GM12892 (cell line): Measurements from ENCODE around the gene CLDN2.

ENCODE experiments used
- POLR2A ChIP-seq: IDR thresholded peaks from 2 replicates; pipeline ENCODE4 v1.6.1; 2011; ENCODE audit warnings: low read depth, low read length, control low read depth
- POLR2AphosphoS5 ChIP-seq: IDR thresholded peaks from 2 replicates; pipeline ENCODE4 v1.6.1; 2011; ENCODE audit warnings: low read depth, low read length, control low read depth
- TAF1 ChIP-seq: IDR thresholded peaks from 2 replicates; pipeline ENCODE4 v1.6.1; 2011; ENCODE audit warnings: low read depth, mild to moderate bottlenecking, control low read depth, low read length, borderline replicate concordance

GRCh38 chrX:106954041-106954440 lies 33.8 kb downstream of the CLDN2 start:
- TF ChIP-seq POLR2AphosphoS5 (no peak), POLR2A (no peak), TAF1 (no peak)
